GM19467 (cell line): ENCODE measurements around the gene FRMD1.

Experiments
- ATAC-seq: cut with Tn5 transposase; IDR thresholded peaks from one replicate; pipeline ENCODE4 v1.9.1; 2021; ENCODE audit warnings: mild to moderate bottlenecking, moderate library complexity; ENCODE audit not compliant: unreplicated experiment

The FRMD1 gene

DNA sequence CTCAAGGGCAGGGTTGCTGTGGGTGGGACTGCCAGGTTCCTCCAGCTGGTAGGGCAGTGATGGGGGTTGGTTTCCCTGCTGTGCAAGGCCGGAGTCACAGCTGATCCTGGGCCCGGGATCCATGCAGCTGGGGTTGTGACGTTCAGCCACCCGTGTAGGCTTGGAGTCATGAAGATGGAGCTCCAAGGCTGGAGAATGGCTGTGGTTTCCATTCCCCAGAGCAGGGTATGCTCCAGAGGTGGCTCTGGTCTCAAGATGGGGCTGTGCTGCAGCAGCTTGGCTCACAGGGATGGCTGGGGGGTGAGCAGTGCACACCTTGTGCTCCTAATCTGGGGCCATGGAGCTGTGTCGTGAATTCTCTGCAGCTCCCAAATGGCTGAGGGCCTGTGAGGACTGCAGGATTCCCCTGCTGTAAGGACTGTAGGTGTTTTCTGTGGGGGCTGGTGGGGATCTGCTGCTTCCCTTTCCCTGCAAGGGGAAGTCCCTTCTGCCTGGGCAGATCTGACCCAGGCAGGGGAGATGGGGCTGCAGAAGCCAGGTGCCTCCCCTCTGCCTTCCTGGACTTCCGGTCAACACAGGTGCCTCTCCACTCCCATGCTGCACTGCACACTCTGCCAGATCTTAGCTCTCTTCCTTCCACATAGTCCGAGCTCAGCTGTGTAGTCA lies 65.6 kb downstream of the FRMD1 start:
- no peak for ATAC-seq

DNA sequence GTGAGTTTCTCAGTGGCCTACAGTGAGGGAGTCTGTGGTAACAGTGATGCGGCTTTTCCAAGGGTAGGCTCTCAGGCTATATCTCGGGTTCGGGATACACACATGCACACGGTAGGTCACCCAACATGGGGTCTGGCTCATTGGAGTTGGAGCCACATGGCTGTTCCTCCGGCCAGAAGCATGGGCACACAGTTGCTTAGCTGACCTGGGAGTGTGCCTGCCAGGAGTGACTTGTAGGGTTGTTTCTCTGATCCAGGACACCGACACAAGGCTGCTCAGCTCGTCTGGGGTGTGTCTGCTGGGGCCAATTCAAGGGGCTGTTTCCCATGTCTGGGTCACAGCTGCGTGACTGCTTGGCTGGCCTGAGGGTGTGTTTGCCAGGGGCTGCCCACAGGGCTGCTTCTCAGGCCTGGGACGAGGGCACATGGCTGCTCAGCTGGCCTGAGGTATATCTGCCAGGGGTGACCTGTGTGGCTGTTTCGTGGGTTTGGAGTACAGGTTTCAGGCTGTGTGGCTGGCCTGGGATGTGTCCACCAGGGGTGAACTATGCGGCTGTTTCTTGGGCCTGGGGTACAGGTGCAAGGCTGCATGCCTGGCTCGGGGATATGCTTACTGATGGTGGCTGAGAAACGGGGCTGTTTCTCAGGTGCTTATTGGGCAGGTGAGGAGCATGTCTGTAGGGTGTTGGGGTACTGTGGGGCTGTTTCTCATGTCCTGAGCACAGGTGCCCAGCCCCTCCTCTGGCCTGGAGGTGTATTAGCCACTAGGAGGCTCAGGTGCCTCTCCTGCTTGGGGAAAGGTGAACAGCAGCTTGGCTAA lies 66.4 kb downstream of the FRMD1 start:
- ATAC-seq, result no peak

DNA sequence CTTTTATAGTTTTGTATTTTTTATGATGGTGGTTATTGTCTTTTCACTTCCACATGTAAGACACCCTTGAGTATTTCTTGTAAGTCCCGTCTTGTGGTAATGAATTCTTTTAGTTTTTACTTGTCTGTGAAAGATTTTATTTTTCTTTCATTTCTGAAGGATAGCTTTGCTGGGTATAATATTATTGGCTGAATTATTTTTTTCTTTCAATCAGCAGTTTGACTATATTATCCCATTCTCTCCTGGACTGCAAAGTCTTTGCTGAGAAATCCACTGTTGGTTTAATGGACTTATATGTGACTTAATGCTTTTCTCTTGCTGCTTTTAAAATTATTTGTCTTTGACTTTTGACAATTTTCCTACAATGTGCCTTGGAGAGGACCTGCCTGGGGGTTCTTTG lies 67.7 kb downstream of the FRMD1 start:
- ATAC-seq, result no peak

DNA sequence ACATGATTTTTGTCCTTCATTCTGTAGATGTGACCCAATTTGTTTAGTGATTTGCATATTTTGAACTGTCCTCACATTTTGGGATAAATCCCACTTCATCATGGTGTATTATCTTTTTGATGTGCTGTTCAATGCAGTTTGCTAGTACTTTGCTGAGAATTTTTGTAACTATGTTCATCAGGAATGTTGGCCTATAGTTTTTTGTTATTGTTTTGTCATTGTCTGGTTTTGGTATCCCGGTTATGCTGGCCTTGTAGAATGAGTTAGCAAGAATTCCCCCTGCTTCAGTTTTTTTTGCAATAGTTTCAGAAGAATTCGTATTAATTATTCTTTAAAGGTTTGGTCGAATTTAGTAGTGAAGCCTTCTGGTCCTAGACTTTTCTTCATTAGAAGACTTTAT lies 69.7 kb downstream of the FRMD1 start:
- no peak for ATAC-seq

DNA sequence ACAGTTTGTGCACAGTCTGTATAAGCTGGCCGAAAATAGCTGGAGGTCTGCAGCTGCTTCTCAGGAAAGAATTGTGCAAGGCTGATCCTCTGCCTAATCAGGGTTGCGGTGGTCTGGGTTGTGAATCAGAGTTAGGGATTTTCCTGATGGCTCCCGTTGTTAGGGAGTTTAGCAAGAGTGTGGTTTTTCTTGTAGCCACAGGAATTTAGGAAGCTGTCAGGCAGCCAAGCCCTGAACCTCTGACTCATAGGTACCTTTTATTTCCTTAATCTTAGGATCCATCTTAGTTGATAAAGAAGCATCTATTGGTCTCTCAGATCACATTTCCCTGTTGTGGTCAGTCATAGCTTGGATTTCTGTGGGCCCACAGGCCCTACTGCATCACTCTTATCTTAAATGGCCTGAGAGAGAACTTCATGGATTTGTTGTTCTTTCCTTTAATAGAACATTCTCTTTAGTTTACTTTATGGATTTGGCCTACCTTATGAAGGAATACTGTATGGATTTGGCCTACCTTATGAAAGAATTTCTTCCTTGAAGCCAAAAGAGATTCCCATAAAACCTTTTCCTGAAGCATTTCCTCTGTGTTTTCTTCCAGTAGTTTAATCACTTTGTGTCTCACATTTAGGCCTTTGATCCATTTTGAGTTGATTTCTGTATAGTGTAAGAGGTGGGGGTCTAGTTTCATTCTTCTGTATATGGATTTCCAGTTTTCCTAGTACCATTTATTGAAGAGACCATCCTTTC lies 71.2 kb downstream of the FRMD1 start:
- no peak for ATAC-seq

DNA sequence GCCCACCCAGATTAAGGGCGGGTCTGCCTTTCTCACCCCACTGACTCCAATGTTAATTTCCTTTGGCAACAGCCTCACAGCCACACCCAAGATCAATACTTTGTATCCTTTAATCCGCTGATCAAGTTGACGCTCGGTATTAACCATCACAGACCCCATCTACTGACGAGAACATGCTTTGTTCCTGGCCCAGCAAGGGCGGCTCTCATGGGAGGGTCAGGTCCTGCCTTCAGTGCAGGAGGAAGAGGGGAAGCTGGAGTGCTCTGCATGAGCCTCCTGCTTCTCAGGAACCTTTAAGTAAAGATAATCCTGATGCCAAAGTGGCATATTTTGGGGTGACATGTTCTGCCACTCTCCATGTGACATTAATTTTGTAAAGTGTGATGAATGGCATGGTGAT lies 73.2 kb downstream of the FRMD1 start:
- no peak for ATAC-seq

DNA sequence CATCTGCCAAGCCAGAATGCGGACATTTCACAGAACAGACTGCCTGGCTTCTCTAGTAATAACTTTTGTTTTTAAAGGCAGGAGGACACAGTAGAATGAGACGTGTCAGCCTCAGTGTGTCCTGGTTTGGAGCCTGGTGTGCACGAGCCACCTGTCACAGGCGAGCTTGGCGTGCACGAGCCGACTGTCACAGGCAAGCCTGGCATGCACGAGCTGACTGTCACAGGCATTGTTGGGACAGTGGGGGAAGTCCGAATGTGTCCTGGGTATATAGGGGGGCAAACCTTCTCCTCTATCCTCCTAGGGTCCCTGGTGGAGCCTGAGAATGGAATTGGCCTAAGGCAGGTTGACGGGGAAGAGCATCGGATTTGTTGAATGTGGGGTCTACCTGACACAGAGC lies 74.1 kb downstream of the FRMD1 start:
- no peak for ATAC-seq

DNA sequence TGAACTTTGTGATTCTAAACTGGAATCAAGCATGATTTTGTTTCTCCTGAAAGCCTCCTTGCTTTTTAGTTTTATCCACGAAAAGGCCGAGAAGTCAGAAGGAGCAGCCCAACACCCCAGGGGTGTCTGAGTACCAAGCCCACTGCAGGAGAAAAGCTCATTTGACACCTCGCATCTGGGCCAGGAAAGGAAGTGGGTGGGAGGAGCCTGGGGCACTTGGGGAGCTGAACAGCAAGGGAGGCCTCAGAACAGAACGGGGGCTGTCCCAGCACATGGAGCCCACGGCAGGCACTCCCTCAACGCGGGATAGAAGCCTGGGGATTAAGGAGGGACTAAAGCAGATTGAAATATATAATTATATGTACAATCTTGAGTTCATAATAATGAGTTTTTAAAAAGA lies 75.0 kb downstream of the FRMD1 start:
- no peak for ATAC-seq
